A549 (cell line): ENCODE data around the gene DUOX1.

ENCODE experiments used
- EP300 ChIP-seq, 2 experiments: fragments of >200 bp; sonication (Bioruptor Twin); formaldehyde crosslinking; IDR thresholded peaks; 2 replicates in 1 of 2; 3 replicates in 1 of 2; pipeline ENCODE4 v1.6.1; 2016 to 2017
- HEYL ChIP-seq: fragments of 250-450 bp; sonication (Bioruptor Pico); IDR thresholded peaks from 2 replicates; pipeline ENCODE4 v1.8.0; 2021; ENCODE audit warnings: mild to moderate bottlenecking, moderate library complexity
- JUN ChIP-seq, 2 experiments: fragments of >200 bp; sonication (Bioruptor Twin); formaldehyde crosslinking; IDR thresholded peaks; 2 replicates in 1 of 2; 3 replicates in 1 of 2; pipeline ENCODE4 v1.6.1; 2016 to 2017

GRCh38 chr15:45118996-45119395, 10.8 kb upstream of the DUOX1 start:
- TF ChIP-seq JUN (IDR thresholded peaks at IDR 0.05) = no peak
- no peak for TF ChIP-seq EP300 (IDR thresholded peaks at IDR 0.05)
- TF ChIP-seq HEYL (CRISPR knock-in tag) = no peak
